Tibial nerve (tissue), 4 donors: ENCODE data around the gene OSBP.

Source experiments
- EP300 ChIP-seq, 2 donors: sonication (generic); formaldehyde crosslinking; IDR thresholded peaks; one replicate each; pipeline ENCODE4 v1.6.1; 2017; ENCODE audit warnings: antibody characterized with exemption in 2 of 2, mild to moderate bottlenecking in 1 of 2
- POLR2A ChIP-seq, 2 donors: fragments of 450-650 bp; IDR thresholded peaks; one replicate each; pipeline ENCODE4 v1.6.1; 2017; ENCODE audit warnings: antibody characterized with exemption in 2 of 2, mild to moderate bottlenecking in 2 of 2, moderate library complexity in 2 of 2
- TF ChIP-seq, protein P1 (sequence below), 5 experiments: fragments of 200-600 bp in 3 of 5; fragments of 450-650 bp in 2 of 5; sonication (generic) in 3 of 5; IDR thresholded peaks; one replicate each; pipeline ENCODE4 v1.5.1; 2016 to 2019; ENCODE audit warnings: antibody characterized with exemption in 5 of 5, mild to moderate bottlenecking in 3 of 5, moderate library complexity in 2 of 5

DNA sequence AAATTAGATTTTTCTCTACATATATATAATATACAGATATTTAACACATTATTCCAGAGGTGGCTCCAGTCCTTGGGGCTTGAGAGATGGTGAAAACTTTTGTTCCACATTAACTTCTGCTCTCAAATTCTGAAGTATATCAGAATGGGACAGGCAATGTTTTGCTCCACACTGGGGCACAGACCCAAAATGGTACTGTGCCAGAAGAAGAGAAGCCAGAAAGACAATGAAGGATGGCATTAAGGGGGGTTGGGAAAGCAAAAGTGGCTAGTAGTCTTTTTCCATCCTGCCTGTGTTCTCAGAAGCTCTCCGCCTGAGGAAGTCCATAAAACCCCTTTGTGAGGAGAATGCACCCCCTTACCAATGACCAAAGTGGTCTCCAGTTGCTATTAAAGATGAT is 40.1 kb downstream of the OSBP start:
- TF ChIP-seq, protein P1, sequence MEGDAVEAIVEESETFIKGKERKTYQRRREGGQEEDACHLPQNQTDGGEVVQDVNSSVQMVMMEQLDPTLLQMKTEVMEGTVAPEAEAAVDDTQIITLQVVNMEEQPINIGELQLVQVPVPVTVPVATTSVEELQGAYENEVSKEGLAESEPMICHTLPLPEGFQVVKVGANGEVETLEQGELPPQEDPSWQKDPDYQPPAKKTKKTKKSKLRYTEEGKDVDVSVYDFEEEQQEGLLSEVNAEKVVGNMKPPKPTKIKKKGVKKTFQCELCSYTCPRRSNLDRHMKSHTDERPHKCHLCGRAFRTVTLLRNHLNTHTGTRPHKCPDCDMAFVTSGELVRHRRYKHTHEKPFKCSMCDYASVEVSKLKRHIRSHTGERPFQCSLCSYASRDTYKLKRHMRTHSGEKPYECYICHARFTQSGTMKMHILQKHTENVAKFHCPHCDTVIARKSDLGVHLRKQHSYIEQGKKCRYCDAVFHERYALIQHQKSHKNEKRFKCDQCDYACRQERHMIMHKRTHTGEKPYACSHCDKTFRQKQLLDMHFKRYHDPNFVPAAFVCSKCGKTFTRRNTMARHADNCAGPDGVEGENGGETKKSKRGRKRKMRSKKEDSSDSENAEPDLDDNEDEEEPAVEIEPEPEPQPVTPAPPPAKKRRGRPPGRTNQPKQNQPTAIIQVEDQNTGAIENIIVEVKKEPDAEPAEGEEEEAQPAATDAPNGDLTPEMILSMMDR (IDR thresholded peaks at IDR 0.05), result no peak
- TF ChIP-seq POLR2A (IDR thresholded peaks at IDR 0.05) (no peak), EP300 (IDR thresholded peaks at IDR 0.05) (no peak)
